HG03457 (cell line): Measurements from ENCODE around the gene PFKP.

ENCODE experiments used
- ATAC-seq: cut with Tn5 transposase; IDR thresholded peaks from one replicate; pipeline ENCODE4 v1.9.1; 2021; ENCODE audit warnings: moderate number of reproducible peaks; ENCODE audit not compliant: unreplicated experiment

Gene PFKP

DNA sequence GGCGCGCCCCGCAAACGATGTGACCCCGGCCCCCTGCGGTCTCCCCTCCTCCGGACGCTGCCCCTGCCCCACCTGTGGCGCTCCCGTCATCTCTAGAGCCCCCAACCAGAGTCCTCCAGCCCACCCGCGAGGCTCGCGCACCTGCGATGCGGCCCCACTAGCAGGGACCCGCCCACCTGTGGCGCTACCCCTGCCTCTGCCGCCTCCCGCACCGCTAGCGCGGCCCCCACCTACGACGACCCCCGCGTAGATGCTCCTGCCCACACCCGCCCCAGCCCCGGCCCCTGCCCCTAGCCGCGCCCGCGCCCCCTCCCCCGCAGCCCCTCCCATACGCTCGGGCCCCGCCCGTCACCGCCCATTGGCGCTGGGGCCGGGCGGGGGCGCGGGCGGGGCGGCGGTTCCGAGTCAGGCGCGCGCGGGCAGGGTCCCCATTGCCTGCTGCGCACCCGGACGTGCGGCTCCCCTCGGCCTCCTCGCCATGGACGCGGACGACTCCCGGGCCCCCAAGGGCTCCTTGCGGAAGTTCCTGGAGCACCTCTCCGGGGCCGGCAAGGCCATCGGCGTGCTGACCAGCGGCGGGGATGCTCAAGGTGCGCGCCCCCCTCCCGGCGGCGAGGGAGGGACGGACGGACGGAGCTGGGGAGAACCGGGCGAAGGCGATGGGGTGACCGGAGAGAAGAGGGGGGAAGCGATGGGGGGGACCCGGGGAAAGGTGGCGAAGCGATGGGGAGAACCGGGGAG, at the start of gene PFKP:
PFKP (plus strand) TSS at position 431 of the 741 bp plus-strand sequence; CDS start at position 479, 48 bp downstream.
- ATAC-seq: no peak

DNA sequence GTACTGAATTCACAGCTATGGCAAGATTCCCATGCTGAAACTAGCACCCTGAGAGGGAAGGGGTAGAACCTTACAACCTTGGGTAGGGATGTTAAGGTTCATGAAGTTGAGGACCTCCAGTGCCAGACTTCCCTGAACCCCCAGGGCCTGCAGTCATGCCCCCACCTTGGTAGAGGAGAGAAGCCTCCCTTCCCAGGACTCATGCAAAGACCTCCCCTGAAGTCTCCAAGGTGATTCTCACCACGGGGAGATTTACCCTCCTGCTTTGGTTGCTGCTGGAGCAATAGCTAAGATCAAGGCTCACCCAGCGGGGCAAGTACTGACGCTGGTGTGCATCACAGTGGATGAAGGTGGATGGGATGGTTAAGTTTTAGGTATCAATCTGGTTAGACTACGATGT, 49.1 kb upstream of the PFKP start:
- no peak for ATAC-seq

DNA sequence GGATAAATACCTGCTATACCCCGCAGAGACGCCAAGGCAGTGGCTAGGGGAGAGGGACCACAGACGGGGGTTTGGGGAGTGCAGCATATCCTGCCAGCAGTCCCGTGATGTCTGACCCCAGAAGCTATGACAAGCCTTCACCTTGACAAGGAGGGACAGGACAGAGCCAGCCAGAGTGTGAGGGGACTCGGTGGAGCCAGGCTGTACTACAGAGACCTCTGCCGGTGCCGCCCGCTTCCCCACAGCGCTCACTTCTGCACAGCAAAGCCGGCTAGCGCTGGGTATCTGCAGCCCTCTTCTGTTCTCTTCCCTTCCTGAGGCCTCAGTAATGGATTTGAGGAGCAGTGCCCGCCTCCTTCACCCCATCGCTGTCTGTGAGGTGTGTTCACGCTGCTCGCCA, 47.0 kb upstream of the PFKP start:
- no peak for ATAC-seq

DNA sequence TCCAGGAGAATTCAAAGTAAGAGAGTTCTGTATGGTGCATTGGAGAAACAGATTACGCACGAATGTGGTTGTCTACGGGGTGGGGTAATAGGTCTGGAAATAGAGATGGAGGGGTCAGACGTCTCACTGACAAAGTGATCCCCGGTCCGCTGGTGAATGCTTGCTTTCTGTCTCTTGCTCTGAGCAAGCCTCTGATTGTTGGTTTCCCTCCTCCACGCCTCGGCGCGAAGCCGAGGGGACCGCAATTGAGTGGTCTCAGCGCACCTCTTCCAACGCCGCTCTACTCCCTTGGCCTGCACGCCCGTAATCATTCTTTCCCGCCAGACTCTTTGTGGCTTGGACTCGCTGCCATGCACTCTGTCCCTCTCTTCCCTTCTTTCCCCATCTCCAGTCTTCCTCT, 46.5 kb upstream of the PFKP start:
- no peak for ATAC-seq

DNA sequence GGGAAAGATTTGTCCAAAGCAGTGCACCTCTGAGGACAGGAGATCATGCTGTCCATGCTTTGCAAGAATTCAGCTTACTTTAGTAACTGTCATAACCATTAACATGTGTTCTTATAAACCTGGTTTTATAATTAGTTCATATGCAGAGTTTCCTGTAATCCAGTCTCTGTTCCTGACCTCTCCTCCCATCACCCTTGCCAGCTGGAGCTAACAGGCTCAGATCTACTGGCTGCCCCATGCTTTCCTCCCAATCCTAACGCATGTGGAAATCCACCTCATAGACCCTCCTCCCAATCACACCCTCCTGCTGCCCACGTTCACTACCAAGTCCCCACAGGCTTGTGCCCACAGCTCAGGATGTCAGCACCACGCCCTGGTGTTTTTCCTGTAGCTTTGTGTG, 45.3 kb upstream of the PFKP start:
- no peak for ATAC-seq

DNA sequence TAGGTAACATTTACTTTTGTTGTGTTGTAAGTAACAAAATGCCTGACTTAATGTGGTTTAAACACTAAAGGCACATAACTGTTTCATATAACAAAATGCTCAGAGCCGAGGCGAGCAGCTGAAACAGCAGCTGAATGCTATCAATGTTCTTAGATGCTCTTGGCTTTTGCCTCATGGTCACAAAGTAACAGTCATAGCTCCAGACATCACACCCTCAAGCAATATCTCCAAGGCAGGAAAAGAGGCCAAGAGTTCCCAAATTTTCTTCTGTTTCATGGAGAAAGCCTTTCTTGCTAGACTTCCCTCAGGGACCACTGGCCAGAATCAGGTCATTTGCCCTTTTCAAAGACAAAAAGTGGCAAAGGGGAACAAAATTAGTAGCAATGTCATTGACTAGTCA, 43.5 kb upstream of the PFKP start:
- no peak for ATAC-seq

DNA sequence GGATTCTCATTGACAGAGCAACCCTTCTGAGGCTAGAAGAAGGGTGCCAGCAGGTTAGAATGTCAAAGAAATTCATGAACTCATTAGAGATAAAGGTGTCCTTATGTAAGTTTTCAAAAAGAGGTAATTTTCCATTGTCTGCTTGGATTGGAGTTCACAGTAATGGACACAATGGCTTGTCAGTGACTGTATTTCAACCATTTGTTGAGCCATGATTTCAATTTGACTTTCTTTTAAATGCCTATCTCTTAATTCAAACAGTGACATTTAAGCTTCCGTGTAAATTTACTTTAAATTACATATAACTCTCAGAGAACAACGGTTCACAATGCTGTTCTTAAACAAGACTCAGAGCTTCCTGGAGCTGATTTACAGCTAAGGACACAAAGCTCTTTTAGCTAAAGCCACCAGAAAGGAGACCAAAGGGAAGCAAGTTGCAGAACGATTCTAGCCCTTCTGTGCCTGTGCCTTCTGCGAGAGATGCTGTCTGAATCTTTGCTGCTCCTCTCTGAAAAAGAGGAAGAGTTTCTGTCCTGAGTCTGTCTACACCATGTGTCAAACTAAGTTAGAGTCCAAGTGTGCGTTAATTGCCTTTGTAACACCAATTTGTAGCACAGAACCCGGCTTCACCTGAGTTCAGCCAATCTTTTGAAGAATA, 42.2 kb upstream of the PFKP start:
- no peak for ATAC-seq

DNA sequence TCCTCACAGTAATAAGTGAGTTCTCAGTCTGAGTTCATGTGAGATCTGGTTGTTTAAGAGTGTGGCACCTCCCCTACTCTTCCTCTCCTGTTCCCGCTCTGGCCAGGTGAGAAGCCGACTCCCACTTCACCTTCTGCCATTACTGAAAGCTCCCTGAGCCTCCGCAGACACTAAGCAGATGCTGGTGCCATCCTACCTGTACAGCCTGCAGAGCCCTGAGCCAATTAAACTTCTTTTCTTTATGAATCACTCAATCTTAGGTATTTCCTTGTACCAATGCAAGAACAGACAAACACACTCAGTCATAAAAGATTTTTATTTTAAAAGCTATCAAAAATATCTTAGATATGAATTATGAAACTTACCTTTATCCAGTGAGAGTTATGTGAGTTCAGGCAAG, 39.5 kb upstream of the PFKP start:
- no peak for ATAC-seq

DNA sequence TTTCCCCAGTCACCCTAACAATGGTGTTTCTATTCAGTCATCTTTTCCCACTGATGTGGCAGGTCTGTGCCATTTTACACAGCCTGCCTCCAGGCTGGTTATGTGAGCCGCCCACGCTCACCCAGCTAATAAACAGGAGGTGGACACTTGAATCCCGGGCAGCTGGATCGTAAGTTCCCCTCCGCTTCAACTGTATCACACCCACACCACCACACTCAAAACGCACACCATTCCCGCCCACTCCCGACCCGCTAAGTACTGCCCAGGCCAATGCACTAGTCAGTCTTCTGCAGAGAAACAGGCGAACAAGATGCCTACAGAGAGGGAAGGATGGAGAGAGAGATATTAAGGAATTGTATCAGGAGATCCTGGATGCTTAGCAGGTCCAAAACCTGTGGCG, 38.9 kb upstream of the PFKP start:
- ATAC-seq: no peak

DNA sequence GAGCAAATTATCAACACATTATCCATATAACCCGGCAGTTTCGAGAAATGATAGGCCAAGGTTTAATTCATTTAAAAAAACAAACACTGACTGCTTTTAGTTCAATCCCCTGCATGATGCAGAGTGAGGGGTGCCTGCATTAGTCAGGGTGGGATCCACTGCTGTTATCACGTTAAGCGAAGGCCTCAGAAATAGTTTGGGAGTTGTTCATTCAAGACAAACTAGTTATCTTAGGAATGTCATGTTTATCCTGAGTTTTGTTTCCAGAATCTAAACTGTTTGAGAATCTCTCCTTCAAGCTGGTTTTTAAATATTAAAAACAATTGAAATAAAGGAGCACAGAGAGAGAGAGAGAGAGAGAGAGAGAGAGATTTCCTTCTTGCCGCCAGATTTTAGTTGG, 36.6 kb upstream of the PFKP start:
- no peak for ATAC-seq

DNA sequence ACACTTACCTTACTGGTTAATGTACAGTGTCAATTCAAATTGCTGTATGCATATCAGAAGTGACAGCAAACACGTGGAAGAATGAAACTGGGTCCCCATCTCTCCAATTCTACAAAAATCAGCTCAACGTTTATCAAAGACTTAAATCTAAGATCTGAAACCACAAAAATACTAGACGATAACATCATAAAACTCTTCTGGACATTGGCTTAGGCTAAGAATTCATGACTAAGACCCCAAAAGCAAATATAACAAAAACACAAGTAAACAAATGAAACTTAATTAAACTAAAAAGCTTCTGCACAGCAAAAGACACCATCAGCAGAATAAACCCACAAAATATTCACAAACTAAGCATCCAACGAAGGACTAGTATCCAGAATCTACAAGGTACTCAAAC, 35.9 kb upstream of the PFKP start:
- ATAC-seq: no peak

DNA sequence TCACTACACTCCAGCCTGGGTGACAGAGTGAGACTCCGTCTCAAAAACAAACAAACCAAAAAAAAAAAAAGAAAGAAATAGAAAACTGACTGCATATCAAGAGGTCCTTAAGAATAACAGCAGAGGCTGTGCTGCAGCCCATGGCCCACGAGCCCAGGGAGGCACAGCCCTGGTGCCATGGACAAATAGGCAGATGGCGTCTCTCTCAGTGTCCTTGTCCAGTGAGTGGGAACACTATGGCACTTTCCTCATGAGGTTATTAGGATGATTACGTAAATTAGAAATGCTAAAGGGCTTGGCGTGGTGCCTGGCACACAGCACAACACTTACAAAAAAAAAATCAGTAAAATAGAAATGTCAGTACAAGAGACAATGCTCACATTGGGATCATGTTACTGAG, 33.4 kb upstream of the PFKP start:
- no peak for ATAC-seq

DNA sequence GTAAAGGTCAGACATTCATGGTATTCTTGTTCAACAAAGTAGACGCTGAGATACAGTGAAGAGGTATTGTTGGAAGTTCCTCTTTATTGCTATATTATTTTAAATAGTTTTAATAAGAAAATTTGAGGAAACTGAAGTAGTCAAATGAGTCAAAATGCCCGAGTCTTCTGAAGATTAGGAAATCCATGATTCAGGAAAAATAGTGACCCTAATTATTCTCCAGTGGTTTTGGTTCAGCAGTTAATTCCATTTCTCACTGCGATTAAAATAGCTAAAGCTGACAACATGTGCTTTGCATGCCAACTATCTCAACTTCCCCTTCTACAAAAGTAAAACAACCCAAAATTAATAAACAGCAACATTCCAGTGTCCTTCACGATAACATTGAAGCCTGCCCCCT, 32.7 kb upstream of the PFKP start:
- no peak for ATAC-seq

DNA sequence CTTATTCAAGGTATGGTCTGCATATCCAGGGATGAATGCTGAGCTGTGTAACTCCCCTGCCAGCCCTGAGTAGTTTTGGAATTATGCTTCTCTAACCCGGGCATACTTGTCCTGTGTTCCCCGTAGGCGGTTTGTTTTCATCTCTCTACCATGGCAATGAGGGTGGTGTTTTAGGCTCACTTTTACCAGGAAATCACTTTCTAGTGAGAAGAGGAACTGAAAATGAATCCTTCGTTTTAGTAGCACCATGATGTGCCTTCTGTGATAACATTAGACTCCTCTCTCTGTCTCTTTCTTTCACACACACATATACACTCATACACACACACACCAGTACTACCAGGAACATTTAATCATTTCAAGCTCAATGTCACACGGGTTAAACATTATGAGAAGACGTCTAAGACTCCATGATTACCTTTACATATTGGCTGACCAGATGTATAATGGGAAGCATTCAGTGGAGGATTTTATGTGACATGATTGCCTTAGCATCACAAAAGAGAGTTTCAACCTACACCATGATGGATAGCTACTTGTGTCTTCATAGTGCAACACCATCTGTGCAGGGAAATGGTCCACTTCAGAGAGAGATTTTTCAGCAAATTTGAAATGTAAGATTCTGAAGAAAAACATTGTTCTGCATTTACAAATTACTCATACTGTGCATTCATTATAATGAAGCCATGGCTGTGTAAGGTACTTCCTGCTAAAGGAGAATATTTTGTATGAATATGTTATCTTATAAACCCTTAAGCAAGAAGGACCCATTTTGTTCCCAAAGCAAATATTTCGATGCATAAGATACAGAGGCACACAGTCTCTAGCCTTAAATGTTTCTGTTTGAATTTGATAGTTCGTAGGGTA, 31.0 kb upstream of the PFKP start:
- peak; percentile 96 for ATAC-seq

DNA sequence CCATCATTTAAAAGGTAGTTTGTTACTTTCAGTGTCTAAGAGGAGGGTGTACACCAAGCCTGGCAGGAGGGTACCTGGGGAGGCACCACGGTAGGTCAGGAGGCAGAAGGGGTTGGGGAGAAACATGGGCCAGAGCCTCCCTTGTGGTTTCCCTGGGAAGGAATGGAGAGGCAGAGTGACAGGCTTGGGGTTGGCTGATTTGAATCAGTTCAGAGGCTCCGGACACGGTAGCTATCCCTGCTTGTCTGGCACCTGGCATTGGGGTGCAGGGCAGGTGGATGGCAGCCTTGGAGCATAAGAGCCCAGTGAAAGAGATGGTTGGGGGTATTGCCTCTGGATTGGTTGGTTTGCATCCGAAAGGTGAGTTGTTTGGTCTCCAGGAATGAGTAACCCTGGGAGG, 30.2 kb upstream of the PFKP start:
- no peak for ATAC-seq

DNA sequence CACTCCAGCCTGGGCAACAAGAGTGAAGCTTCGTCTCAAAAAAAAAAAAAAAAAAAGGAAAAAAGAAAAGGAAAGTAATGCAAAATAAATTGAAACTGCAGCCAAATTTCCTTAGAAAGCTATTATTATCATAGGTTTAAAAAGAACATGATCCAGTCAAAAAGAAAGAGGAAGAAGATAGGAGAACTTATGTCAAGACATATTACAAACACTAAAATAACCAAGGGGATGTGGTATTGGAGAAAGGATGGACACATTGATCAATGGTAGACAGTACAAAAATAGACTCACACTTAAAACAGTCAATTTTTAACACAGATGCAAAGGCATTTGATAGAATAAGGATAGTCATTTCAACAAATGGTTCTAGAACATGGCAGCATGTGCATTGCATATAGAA, 27.3 kb upstream of the PFKP start:
- ATAC-seq: no peak

DNA sequence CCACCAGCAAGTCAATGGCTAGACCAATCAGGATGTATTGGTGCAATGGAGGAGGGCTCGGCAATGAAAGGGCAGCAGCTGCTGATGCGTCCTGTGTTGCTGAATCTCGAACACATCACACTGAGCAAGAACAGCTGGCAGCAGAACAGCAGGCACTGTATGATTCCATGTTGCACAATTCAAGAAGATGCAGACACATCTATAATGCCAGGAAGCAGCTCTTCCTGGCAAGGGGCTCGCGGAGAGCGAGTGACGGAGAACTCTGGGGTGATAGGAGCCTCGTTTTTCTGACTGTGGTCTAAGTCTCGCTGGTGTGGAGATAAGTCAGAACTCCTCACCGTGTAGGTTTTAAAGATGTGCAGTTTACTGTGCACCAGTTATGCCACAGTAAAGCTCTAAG, 24.8 kb upstream of the PFKP start:
- ATAC-seq: no peak

DNA sequence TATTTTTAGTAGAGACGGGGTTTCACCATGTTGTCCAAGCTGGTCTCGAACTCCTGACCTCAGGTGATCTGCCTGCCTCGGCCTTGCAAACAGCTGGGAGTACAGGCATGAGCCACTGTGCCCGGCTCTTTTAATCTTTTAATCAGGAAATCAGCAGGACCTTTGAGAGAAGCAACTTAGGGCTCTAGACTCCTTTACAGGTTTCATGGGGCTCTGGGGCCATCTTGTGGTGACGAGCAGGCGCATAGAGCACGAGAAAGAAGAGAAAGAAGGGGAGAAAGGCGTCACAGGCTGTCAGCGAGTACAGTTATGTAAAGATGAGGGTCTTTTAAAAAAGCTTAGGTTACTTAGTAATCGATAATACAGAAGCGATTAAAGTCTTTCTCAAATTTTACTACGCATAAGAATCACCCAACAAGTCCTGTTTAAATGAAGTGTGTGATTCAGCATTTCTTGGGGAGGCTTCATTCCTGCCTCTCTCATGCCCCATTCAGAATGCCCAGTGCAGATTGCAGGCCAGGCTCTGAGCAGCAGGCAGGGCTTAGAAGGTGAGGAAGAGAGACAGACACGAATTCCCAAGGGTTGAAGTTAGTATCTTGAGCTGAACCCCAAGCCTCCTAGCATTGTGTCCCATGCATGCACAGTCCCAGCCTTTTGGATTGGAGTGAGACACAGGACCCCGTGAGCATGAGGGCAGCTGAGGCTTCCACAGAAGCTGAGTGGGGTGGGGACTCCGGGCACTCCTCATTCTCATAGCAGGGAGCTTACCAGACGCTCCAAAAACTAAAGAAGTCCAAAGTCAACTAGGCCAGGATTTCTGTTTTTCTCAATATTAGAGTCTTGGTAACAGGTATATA, 23.6 kb upstream of the PFKP start:
- ATAC-seq: no peak

DNA sequence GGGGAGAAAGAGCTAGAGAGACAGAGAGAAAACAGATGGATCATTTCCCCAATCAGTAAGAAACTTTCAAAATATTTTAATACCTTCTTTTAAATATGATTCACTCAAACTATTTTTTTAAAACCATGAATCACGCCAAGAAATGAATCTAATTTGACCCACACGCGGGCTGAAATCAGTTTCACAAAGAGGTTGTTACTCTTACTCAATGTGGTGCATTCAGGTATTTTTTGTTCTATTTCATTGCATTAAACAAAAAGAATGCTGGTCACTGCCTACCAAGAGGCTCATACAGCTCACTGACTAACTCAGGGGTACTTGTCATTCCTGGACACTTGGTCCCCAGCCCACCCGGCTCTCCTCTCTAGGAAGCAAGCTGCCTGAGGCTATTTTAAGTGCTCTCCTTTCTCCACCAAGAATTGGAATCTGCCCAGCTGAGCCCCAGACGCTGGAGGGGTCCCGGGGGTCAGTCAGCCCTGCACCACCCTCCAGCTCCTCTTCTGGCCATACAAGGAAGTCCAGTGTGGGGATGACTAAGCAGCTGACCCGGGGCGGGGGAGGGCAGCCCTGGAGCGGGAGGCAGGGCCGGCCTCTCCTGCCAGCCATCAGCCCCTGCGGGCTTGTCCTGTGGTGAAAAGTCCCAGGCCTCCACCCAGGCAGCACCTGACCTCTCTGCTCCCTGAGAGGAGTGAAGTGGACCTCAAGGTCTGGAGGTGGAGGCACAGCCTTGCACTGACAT, 21.7 kb upstream of the PFKP start:
- ATAC-seq: no peak

DNA sequence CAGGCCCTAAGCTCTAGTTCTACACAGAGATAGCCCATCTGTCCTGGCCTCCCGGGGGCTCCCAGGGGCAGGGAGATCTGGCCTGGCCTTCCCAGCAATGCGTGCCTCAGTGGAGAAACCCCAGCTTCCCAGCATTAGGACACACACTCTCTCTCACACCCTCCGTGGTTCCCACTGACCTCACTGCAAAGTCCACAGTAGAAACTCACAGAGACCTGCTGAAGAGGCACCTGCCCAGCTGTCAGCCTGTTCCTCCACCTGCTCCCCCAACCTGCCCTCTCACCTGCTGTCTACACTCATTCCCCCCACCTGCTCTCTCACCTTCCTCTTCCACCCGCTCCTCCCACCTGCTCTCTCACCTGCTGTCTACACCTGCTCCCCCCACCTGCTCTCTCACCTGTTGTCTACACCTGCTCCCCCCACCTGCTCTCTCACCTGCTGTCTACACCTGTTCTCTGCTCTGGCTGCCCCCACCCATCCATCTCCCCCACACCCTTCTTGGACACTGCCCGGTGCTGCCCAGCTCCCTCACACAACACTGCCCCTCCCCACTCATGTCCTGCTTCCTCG, 21.1 kb upstream of the PFKP start:
- no peak for ATAC-seq
